H9 (cell line): ENCODE results near the gene PLCH2. TPM values are rescaled to one million over a fixed set of nuclear protein-coding genes. Genes with fewer than 3 reads are reported as not detected.

Experiments used
- DNase-seq: peaks from one replicate; pipeline ENCODE4 v3.0.0-alpha.2; 2017
- H2AFZ ChIP-seq: one replicate; pipeline ENCODE4 v1.6.1; 2013; ENCODE audit warnings: mild to moderate bottlenecking, low read length, control low read depth, moderate library complexity
- H2AK5ac ChIP-seq: 2 replicates; pipeline ENCODE4 v1.6.1; 2013; ENCODE audit warnings: low read length, control low read depth, mixed read lengths; ENCODE audit not compliant: insufficient read length
- H2BK120ac ChIP-seq: one replicate; pipeline ENCODE4 v1.6.1; 2013; ENCODE audit warnings: low read depth, mild to moderate bottlenecking, low read length, control low read depth, inconsistent platforms; ENCODE audit not compliant: poor library complexity, severe bottlenecking
- H2BK12ac ChIP-seq: 2 replicates; pipeline ENCODE4 v1.6.1; 2013; ENCODE audit warnings: low read length, control low read depth, mixed read lengths, low read depth; ENCODE audit not compliant: insufficient read length
- H2BK15ac ChIP-seq: 2 replicates; pipeline ENCODE4 v1.6.1; 2013; ENCODE audit warnings: low read depth, low read length, control low read depth
- H2BK20ac ChIP-seq: one replicate; pipeline ENCODE4 v1.6.1; 2013; ENCODE audit warnings: low read depth, mild to moderate bottlenecking, low read length, control low read depth, inconsistent platforms; ENCODE audit not compliant: poor library complexity, severe bottlenecking
- H2BK5ac ChIP-seq: 2 replicates; pipeline ENCODE4 v1.6.1; 2013; ENCODE audit warnings: low read length, control low read depth, mixed read lengths; ENCODE audit not compliant: insufficient read length
- H3K14ac ChIP-seq: 2 replicates; pipeline ENCODE4 v1.6.1; 2013; ENCODE audit warnings: low read length, control low read depth; ENCODE audit not compliant: insufficient read depth
- H3K18ac ChIP-seq: 2 replicates; pipeline ENCODE4 v1.6.1; 2013; ENCODE audit warnings: low read depth, mild to moderate bottlenecking, mixed read lengths, low read length, control low read depth; ENCODE audit not compliant: insufficient read length
- H3K23ac ChIP-seq: 2 replicates; pipeline ENCODE4 v1.6.1; 2013; ENCODE audit warnings: low read length, control low read depth, mixed read lengths, low read depth; ENCODE audit not compliant: insufficient read length
- H3K23me2 ChIP-seq: 2 replicates; pipeline ENCODE4 v1.6.1; 2013; ENCODE audit warnings: low read depth, mild to moderate bottlenecking, mixed read lengths, low read length, control low read depth; ENCODE audit not compliant: insufficient read length, poor library complexity, severe bottlenecking
- H3K27ac ChIP-seq: 2 replicates; pipeline ENCODE4 v1.5.1; 2013; ENCODE audit warnings: low read length, control low read depth, mixed read lengths, low read depth; ENCODE audit not compliant: insufficient read length
- H3K27me3 ChIP-seq: 2 replicates; pipeline ENCODE4 v1.6.1; 2013; ENCODE audit warnings: low read length, control low read depth, inconsistent platforms; ENCODE audit not compliant: insufficient read depth
- H3K4ac ChIP-seq: 2 replicates; pipeline ENCODE4 v1.6.1; 2013; ENCODE audit warnings: low read depth, mild to moderate bottlenecking, control low read depth, inconsistent platforms, low read length, moderate library complexity
- H3K4me1 ChIP-seq: 2 replicates; pipeline ENCODE4 v1.6.1; 2013; ENCODE audit warnings: low read length, control low read depth, inconsistent platforms; ENCODE audit not compliant: insufficient read depth
- H3K4me2 ChIP-seq: 2 replicates; pipeline ENCODE4 v1.6.1; 2013; ENCODE audit warnings: low read length, control low read depth, mixed read lengths; ENCODE audit not compliant: insufficient read length, insufficient read depth
- H3K56ac ChIP-seq: 2 replicates; pipeline ENCODE4 v1.6.1; 2013; ENCODE audit warnings: low read depth, mild to moderate bottlenecking, mixed read lengths, low read length, control low read depth; ENCODE audit not compliant: insufficient read length
- H3K79me1 ChIP-seq: 2 replicates; pipeline ENCODE4 v1.6.1; 2013; ENCODE audit warnings: low read depth, mild to moderate bottlenecking, moderate library complexity, low read length, control low read depth, inconsistent platforms; ENCODE audit not compliant: insufficient read depth, poor library complexity, severe bottlenecking
- H3K79me2 ChIP-seq: 2 replicates; pipeline ENCODE4 v1.6.1; 2013; ENCODE audit warnings: low read length, control low read depth, inconsistent platforms; ENCODE audit not compliant: insufficient read depth
- H3K9ac ChIP-seq: 2 replicates; pipeline ENCODE4 v1.6.1; 2013; ENCODE audit warnings: low read length, control low read depth, mixed read lengths; ENCODE audit not compliant: insufficient read length; ENCODE audit errors: extremely low read depth
- H3K9me3 ChIP-seq: one replicate; pipeline ENCODE4 v1.6.1; 2013; ENCODE audit warnings: low read depth, low read length, inconsistent platforms; ENCODE audit not compliant: control insufficient read depth
- H3T11ph ChIP-seq: one replicate; pipeline ENCODE4 v1.6.1; 2013; ENCODE audit warnings: mild to moderate bottlenecking, low read length, control low read depth, inconsistent platforms
- H4K20me1 ChIP-seq: one replicate; pipeline ENCODE4 v1.6.1; 2013; ENCODE audit not compliant: control insufficient read depth, insufficient read length, insufficient read depth
- H4K5ac ChIP-seq: 2 replicates; pipeline ENCODE4 v1.6.1; 2013; ENCODE audit warnings: low read depth, mild to moderate bottlenecking, mixed read lengths, low read length, control low read depth; ENCODE audit not compliant: insufficient read length
- H4K8ac ChIP-seq: replicated peaks from 2 replicates; pipeline ENCODE4 v1.6.1; 2013; ENCODE audit warnings: low read length, control low read depth, mixed read lengths, low read depth; ENCODE audit not compliant: insufficient read length
- H4K91ac ChIP-seq: 2 replicates; pipeline ENCODE4 v1.6.1; 2013; ENCODE audit warnings: low read depth, mild to moderate bottlenecking, moderate library complexity, mixed read lengths, low read length, control low read depth; ENCODE audit not compliant: insufficient read length
- H3K27ac Mint-ChIP-seq, 3 experiments: 2 replicates in 2 of 3; 3 replicates in 1 of 3; pipeline ENCODE4 v1.8.0; 2020 to 2021; ENCODE audit warnings: mixed read lengths in 3 of 3, mild to moderate bottlenecking in 1 of 3, moderate library complexity in 1 of 3
- H3K27me3 Mint-ChIP-seq: 2 replicates; pipeline ENCODE4 v1.8.0; 2021; ENCODE audit warnings: low read depth, mild to moderate bottlenecking, moderate library complexity, mixed read lengths
- H3K36me3 Mint-ChIP-seq, 3 experiments: 2 replicates in 2 of 3; 3 replicates in 1 of 3; pipeline ENCODE4 v1.8.0; 2020 to 2021; ENCODE audit warnings: low read depth in 3 of 3, mixed read lengths in 3 of 3; ENCODE audit not compliant: insufficient read depth in 1 of 3
- H3K4me1 Mint-ChIP-seq, 2 experiments: 2 replicates each; pipeline ENCODE4 v1.8.0; 2020; ENCODE audit warnings: mixed read lengths in 2 of 2
- H3K4me3 Mint-ChIP-seq, 2 experiments: 2 replicates in 1 of 2; 3 replicates in 1 of 2; pipeline ENCODE4 v1.8.0; 2020 to 2021; ENCODE audit warnings: mild to moderate bottlenecking in 2 of 2, mixed read lengths in 2 of 2, moderate library complexity in 1 of 2
- H3K9me3 Mint-ChIP-seq, 2 experiments: 2 replicates in 1 of 2; 3 replicates in 1 of 2; pipeline ENCODE4 v1.8.0; 2020; ENCODE audit warnings: mild to moderate bottlenecking in 2 of 2, mixed read lengths in 2 of 2, moderate library complexity in 1 of 2
- WGBS: extraction: QIAGEN DNeasy Blood & Tissue Kit; methylation state at CpG from one replicate; pipeline ENCODE4 v1.1.7; 2013; ENCODE audit warnings: missing lambda C conversion rate, low lambda C conversion rate, mixed read lengths; ENCODE audit not compliant: insufficient read length; ENCODE audit errors: extremely low coverage; 5-methylcytosine and 5-hydroxymethylcytosine counted together
- total RNA-seq: library from RNA; stranded (reverse); gene quantifications from 2 replicates; pipeline ENCODE4 v1.2.1, GENCODE V29; 2021
- TF ChIP-seq, protein P1 (sequence below): fragments of 200-600 bp; sonication (generic); conservative IDR thresholded peaks from 3 replicates; pipeline ENCODE4 v1.8.0; 2021; ENCODE audit warnings: antibody characterized with exemption, mild to moderate bottlenecking

The PLCH2 gene
- total RNA-seq, 1 experiment from 2014 or later = 0.09 TPM

DNA sequence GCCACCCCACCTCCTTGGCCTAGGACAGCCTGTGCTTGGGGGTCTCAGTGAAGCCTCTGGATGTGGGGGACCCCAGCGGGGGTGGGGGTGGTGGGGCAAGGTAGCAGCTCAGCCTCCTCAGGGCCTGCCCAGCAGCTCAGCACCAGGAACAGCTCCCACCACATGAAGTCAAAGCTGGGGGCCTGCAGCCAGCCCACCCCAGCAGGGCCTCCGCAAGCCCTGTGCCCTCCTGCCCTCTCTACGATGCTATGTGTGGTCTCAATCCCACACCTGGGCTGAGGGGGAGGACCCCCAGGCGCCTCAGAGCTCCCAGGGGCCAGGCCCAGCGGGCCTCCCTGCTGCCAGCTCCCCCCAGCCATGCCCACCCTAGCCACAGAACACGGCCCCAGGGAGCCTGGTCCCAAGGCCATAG, 31.7 kb downstream of the PLCH2 start:
- Histone ChIP-seq H4K20me1 (no peaks in the 10 kb centered on the region), H3K14ac (no peak overlapping the region), H2AFZ (no peak overlapping the region), H3K9me3 (no peaks in the 10 kb centered on the region), H2BK5ac (no peak overlapping the region), H2BK120ac (no peak overlapping the region), H3K18ac (no peak overlapping the region), H3K23ac (no peak overlapping the region), H3K4me2 (no peak overlapping the region), H3T11ph (no peak overlapping the region), H3K56ac (no peak overlapping the region), H3K27ac (no peak overlapping the region), H3K79me1 (no peaks in the 10 kb centered on the region), H3K4me1 (no peaks in the 10 kb centered on the region), H2BK15ac (no peak overlapping the region), H4K5ac (no peak overlapping the region), H3K27me3 (no peaks in the 10 kb centered on the region), H2AK5ac (no peak overlapping the region), H4K91ac (no peak overlapping the region), H4K8ac (no peak overlapping the region), H3K4ac (no peak overlapping the region), H3K23me2 (no peaks in the 10 kb centered on the region), H2BK20ac (no peak overlapping the region), H2BK12ac (no peak overlapping the region), H3K79me2 (no peaks in the 10 kb centered on the region), H3K9ac (no peak overlapping the region)
- DNase-seq = no peak
- H3K36me3 Mint-ChIP-seq = peaks cover 10 to 38% (median 26%) of the 10 kb centered on the region in 3 experiments; a peak in 6 of 7 replicates
- TF ChIP-seq, protein P1, sequence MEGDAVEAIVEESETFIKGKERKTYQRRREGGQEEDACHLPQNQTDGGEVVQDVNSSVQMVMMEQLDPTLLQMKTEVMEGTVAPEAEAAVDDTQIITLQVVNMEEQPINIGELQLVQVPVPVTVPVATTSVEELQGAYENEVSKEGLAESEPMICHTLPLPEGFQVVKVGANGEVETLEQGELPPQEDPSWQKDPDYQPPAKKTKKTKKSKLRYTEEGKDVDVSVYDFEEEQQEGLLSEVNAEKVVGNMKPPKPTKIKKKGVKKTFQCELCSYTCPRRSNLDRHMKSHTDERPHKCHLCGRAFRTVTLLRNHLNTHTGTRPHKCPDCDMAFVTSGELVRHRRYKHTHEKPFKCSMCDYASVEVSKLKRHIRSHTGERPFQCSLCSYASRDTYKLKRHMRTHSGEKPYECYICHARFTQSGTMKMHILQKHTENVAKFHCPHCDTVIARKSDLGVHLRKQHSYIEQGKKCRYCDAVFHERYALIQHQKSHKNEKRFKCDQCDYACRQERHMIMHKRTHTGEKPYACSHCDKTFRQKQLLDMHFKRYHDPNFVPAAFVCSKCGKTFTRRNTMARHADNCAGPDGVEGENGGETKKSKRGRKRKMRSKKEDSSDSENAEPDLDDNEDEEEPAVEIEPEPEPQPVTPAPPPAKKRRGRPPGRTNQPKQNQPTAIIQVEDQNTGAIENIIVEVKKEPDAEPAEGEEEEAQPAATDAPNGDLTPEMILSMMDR = no peak
- no CpG with 5 or more reads among the region's 6 CpGs for WGBS
- H3K4me1 Mint-ChIP-seq = no peaks in the 10 kb centered on the region
- no peaks in the 10 kb centered on the region for H3K9me3 Mint-ChIP-seq
- H3K27ac Mint-ChIP-seq = no peak overlapping the region
- no peak overlapping the region for H3K4me3 Mint-ChIP-seq
- H3K27me3 Mint-ChIP-seq = peaks cover 2% of the 10 kb centered on the region
